Measurements from ENCODE around the gene TMEM203.

The TMEM203 gene

DNA sequence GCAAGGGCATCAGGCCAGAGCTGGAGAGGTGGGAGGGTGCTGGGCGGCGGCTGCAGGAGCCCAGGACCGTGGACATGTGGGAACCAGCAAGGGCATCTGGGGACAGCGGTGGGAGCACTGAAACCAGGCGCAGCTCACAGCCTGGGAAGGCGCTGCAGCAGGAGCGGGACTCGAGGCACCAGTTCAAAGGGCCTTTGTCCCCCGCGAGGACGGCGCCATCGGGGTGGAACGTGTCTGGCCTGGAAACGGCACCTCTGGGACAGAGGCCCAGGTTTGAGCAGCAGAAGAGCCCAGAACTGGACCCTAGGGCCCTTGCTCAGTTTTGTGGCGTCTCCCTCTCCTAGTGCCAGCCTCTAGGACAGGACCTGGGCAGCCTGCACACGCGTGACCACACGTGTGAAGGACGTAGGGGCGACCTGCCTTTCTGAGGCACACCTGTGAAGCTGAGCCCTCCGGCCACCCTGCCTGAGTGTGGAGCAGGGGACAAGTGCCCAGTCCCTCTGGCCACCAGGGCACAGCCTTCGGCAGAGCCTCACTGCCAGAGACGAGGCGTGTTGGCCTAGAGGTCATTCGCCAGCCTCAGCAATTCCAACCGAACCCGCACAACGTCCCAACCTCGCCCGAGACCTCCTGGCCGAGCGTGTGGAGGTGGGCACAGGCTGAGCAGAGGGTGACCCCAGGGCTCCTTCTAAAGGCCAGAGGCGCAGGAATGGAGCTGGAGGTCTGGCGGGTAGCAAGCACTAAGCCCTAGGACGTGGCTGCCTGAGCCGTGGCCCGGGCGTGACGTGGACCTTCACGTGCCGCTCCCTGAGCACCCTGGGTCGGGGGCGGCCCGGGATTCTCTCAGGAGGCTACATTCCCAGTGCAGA is 31.4 kb downstream of the TMEM203 start:
- H3K27ac ChIP-seq = peak overlapping the region; percentile 100
- TF ChIP-seq, protein P1, sequence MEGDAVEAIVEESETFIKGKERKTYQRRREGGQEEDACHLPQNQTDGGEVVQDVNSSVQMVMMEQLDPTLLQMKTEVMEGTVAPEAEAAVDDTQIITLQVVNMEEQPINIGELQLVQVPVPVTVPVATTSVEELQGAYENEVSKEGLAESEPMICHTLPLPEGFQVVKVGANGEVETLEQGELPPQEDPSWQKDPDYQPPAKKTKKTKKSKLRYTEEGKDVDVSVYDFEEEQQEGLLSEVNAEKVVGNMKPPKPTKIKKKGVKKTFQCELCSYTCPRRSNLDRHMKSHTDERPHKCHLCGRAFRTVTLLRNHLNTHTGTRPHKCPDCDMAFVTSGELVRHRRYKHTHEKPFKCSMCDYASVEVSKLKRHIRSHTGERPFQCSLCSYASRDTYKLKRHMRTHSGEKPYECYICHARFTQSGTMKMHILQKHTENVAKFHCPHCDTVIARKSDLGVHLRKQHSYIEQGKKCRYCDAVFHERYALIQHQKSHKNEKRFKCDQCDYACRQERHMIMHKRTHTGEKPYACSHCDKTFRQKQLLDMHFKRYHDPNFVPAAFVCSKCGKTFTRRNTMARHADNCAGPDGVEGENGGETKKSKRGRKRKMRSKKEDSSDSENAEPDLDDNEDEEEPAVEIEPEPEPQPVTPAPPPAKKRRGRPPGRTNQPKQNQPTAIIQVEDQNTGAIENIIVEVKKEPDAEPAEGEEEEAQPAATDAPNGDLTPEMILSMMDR (conservative IDR thresholded peaks at IDR 0.05) = no peak
- 0 out of 2 replicates have a peak, but pooled peaks have one; percentile 24 for TF ChIP-seq ZFX (IDR thresholded peaks at IDR 0.05)

DNA sequence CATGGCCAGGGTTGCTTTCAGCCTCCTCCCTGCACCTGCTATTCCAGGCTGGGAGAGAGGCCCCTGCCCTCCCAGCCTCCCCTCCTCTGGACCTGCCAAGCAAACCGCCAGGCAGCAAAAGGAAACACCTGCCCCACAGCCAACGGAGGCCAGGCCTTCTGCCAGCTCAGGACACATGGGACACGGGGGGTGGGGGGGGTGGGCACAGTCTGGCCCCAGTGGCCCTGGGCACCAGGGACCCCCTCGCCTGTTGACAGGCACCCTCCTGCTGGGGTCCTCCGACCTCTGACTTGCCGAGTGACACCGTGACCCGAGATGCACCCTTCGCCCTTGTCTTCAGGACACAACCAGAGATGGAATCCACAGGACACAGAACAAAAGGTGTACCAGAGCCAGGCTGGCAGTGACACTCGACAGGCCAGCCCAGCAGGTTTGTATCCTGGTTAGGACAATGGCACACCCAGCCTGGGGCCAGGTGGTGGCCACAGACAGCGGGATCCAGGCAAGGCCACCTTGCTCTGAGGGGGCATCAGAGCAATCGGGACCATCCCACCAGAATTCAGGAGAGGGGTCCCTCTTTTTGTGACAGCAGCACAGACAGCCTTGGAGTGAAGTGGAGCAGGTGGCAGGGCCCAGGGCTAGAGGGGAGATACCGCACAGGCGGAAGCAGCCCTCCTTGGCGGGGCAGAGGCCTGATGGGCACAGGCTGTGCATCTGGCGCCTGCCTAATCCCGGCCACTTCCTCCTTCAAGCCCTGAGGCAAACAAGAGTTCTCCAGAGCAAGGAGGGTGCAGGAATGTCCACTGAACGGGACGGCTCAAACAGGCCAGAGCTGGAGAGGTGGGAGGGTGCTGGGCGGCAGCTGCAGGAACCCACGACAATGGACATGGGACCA is 32.3 kb downstream of the TMEM203 start:
- TF ChIP-seq, protein P1 (conservative IDR thresholded peaks at IDR 0.05) = no peak
- TF ChIP-seq ZFX (IDR thresholded peaks at IDR 0.05) = peak; percentile 32; the same call in 1 of the 2 replicates
- H3K27ac ChIP-seq = peak overlapping the region; percentile 100

GRCh38 chr9:137171149-137171900 is 34.1 kb downstream of the TMEM203 start:
- TF ChIP-seq, protein P1 (conservative IDR thresholded peaks at IDR 0.05) = no peak
- no peak for TF ChIP-seq ZFX (IDR thresholded peaks at IDR 0.05)
- peak overlapping the region; percentile 100 for H3K27ac ChIP-seq

DNA sequence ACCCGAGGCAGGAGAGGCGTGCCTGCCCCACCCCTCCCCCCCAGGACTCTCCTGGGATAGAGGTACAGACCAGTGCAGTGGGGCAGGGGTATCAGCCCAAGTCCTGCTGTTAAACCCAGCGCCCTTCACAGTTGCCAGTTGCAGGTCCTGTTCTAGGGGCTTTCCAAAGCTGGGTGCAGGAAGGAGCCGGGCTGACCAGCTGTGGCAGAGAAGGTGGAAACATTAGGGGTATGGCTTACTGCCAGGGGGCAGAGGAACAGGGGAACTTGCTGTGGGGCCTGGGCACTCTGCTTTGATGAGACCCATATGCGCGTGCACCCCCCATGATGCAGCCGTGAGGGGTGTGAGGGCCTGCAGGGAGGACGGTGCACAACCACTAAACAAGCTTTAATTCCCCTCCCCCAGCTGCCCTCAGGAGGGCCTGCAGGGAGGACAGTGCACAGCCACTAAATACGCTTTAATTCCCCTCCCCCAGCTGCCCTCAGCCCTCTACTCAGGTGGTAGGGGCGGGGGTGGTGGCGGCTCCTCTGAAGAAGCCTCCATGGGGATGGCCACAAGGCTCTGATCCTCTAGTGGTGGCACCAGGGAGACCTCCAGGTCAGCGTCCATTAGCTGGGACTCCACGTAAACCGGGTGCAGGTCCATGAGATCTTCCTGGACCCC is 34.8 kb downstream of the TMEM203 start:
- H3K27ac ChIP-seq = peak overlapping the region; percentile 100
- TF ChIP-seq ZFX (IDR thresholded peaks at IDR 0.05) = no peak
- TF ChIP-seq, protein P1 (conservative IDR thresholded peaks at IDR 0.05) = no peak

DNA sequence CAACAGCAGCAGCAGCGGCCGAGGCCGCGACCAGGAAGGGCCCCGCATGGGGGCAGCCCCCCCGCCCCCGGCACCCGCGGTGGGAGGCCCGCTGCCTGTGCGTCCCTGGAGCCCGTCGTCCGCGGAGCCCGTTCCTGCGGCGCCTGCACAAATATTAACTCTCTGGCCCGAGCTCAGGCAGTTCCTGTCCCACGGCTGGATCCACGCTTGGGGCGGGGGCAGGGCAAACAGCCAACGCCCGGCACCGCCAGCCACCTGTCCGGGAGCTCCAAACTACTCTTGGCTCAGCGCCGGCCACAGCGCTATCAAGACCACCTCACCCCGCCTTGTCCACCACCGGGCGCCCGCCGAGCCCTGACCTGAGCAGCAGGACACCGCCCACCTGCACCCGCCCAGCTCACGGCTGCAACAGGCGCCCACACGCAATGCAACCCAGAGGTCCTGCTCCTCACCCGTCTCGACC is 35.5 kb downstream of the TMEM203 start, which contains the start of gene LRRC26:
TSS of gene LRRC26 (minus strand) at position 156 of the 463 bp plus-strand sequence. CDS start at position 48, 108 bp downstream.
- TF ChIP-seq, protein P1 (conservative IDR thresholded peaks at IDR 0.05) = no peak
- peak; percentile 33 for TF ChIP-seq ZFX (IDR thresholded peaks at IDR 0.05)
- H3K27ac ChIP-seq = peak within 1 kb of the TSS; percentile 100
